ENCODE data around the gene MAN2A2.

The MAN2A2 gene

DNA sequence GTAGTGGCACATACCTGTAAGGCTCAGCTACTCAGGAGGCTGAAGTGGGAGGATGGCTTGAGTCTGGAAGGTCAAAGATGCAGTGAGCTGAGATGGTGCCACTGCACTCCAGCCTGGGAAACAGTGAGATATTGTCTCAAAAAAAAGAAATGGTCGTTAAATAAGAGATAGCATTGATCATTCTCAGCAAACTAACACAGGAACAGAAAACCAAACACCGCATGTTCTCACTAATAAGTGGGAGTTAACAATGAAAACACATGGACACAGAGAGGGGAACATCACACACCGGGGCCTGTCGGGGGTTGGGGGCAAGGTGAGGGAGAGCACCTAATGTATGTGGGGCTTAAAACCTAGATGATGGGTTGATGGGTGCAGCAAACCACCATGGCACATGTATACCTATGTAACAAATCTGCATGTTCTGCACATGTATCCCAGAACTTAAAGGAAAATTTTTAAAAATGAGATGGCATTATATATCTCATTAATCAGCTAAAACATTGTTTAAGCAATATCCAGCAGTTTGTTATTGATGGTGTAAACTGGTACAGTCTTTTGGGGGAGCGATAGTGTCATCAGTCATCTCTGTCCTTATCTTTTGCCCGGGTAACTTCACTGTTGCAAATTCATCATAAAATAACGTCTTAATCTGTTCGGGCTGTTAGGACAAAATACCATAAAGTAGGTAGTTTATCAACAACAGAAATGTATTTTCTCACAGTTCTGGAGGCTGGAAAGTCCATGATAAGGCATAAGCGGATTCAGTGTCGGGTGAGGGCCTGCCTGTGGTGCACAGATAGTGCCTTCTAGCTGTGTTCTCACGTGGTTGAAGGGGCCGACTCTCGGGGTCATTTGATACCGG, 1.7 kb upstream of the MAN2A2 start:
- peak; percentile 44 for DNase-seq (ENCODE audit: low spot score)
- TF ChIP-seq CTCF (IDR thresholded peaks at IDR 0.05; ENCODE audit: extremely low read depth, missing control alignments), result no peak

- TF ChIP-seq CTCF (IDR thresholded peaks at IDR 0.05; ENCODE audit: extremely low read depth, missing control alignments), result peak; percentile 80
- peak; percentile 97 for DNase-seq (ENCODE audit: low spot score)
Observed at GRCh38 chr15:90902040-90902839, 862 bp upstream of the MAN2A2 start.

- DNase-seq (ENCODE audit: low spot score), result peak; percentile 45
- TF ChIP-seq CTCF (IDR thresholded peaks at IDR 0.05; ENCODE audit: extremely low read depth, missing control alignments), result no peak
Observed at GRCh38 chr15:90903733-90904536, 833 bp downstream of the MAN2A2 start.

GRCh38 chr15:90904746-90905145, 1.6 kb downstream of the MAN2A2 start:
- TF ChIP-seq CTCF (IDR thresholded peaks at IDR 0.05; ENCODE audit: extremely low read depth, missing control alignments), result no peak
- DNase-seq (ENCODE audit: low spot score), result no peak

DNA sequence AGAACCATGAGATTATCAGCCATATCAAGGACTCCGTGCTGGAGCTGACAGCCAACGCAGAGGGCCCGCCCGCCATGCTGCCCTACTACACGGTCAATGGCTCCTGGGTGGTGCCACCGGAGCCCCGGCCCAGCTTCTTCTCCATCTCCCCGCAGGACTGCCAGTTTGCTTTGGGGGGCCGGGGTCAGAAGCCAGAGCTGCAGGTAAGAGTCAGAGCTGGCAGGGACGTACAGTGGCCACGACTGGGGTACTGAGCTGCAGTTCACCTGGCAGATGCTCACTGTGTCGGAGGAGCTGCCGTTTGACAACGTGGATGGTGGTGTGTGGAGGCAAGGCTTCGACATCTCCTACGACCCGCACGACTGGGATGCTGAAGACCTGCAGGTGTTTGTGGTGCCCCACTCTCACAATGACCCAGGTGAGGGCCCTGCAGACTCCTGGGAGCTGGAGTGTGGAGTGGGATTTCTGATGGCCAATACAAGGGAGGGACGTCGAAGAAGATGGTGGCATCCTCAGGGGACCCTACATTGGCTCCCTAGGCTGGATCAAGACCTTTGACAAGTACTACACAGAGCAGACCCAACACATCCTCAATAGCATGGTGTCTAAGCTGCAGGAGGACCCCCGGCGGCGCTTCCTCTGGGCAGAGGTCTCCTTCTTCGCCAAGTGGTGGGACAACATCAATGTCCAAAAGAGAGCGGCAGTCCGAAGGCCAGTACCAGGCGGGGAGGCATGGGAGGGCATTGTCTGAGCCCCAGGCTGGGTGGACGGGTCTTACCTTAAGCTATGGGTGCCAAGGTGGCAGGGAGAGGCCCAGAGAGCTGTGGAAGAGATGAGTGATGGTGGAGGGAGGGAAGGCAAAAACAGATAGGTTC, 2.4 kb downstream of the MAN2A2 start:
- DNase-seq (ENCODE audit: low spot score), result no peak
- TF ChIP-seq CTCF (IDR thresholded peaks at IDR 0.05; ENCODE audit: extremely low read depth, missing control alignments), result no peak

GRCh38 chr15:90906181-90906849, 3.2 kb downstream of the MAN2A2 start:
- no peak for TF ChIP-seq CTCF (IDR thresholded peaks at IDR 0.05; ENCODE audit: extremely low read depth, missing control alignments)
- DNase-seq (ENCODE audit: low spot score), result no peak

Data from GM20000 (cell line).